Activated T-cell treated with anti-CD3 and anti-CD28 coated beads, Interleukin-2, amount 50 U/mL, for 4 hours (primary cell): ENCODE measurements around the gene RPL19. TPM values are rescaled to one million over a fixed set of nuclear protein-coding genes. Genes with fewer than 3 reads are reported as not detected.

ENCODE experiments used
- ATAC-seq, 2 donors: fragments of 200-7000 bp; cut with Tn5 transposase; one replicate each; pipeline ENCODE4 v1.10.0; 2021
- DNase-seq: peaks from one replicate; pipeline ENCODE4 v3.0.0-alpha.2; 2020
- H3K27me3 Mint-ChIP-seq: one replicate; pipeline ENCODE4 v1.8.0; 2021; ENCODE audit warnings: low read depth, mixed read lengths
- H3K36me3 Mint-ChIP-seq: one replicate; pipeline ENCODE4 v1.8.0; 2022; ENCODE audit warnings: mixed read lengths; ENCODE audit not compliant: insufficient read depth
- H3K4me1 Mint-ChIP-seq: one replicate; pipeline ENCODE4 v1.8.0; 2021; ENCODE audit warnings: low read depth, mixed read lengths
- H3K4me3 Mint-ChIP-seq: one replicate; pipeline ENCODE4 v1.8.0; 2021; ENCODE audit warnings: mild to moderate bottlenecking, moderate library complexity, mixed read lengths
- H3K9me3 Mint-ChIP-seq: one replicate; pipeline ENCODE4 v1.8.0; 2021; ENCODE audit warnings: mixed read lengths
- total RNA-seq, 3 donors: library from RNA; stranded (reverse); gene quantifications; one replicate each; pipeline ENCODE4 v1.2.1, GENCODE V29; 2021

RPL19 gene
- 1,000 to 10,000 TPM; 2,810 to 3,060 (median 2,906) TPM for total RNA-seq

DNA sequence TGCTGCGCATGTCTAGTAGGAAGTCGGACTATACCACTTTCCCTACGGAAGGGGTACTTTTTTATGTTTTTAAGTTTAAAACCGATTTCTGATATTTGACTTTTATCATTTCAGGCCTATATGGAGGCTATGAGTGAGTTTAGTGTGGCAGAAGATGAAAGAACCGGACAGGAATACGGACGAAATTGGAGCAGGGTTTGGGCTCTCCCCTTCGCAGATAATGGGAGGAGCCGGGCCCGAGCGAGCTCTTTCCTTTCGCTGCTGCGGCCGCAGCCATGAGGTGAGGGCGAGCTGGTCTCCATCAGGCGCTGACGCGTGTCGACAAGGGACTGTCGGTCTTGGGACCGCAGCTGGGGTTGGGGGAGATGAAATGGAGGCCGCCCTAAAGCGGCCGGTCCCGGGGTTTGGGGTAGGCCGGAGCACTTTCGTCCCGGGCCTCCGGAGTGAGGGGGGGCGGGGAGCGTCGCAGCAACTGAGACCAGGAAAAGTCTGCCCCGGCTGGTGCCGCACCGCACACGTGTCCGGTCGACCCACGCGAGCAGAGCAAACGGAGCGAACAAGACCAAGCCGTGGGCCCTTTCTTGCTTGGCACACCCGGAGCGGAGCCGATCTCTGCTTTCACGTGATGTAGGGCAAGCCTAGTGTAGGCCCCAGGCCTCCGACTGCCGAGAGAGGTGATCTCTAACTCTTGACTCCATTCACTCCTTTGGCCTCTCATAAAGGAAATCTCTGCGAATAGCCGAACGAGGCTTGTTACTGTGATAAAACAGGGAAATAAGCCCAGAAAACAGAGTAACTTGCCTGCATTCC lies at the start of gene RPL19:
TSS of gene RPL19 (plus strand) at position 214 of the 810 bp plus-strand sequence. CDS start at position 276, 62 bp downstream.
- no peaks in the 10 kb centered on the region for H3K27me3 Mint-ChIP-seq
- peak; percentile 74 for ATAC-seq
- H3K4me1 Mint-ChIP-seq = peaks cover 62% of the 10 kb centered on the region
- peaks cover 45% of the 10 kb centered on the region for H3K36me3 Mint-ChIP-seq
- no peaks in the 10 kb centered on the region for H3K9me3 Mint-ChIP-seq
- peak within 1 kb of the TSS; percentile 99 for H3K4me3 Mint-ChIP-seq
- peak; percentile 77 for DNase-seq

DNA sequence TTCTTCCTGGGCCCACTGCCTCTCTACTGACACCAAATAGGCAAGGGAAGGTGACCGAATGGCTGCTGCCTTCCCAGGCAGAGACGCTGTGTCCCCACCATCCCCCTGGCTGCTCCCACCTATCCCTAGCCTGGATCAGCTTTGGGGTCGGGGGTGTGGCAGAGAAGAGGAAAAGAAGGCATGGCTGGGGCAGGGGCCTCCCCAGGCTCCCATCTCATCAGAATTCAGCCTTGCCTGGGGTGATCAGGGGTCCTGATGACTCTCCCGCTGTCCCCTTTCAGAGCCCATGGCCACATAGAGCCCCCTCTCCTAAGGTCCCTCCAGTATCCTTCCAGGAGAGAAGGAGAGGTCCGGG lies 49.3 kb upstream of the RPL19 start:
- Mint-ChIP-seq H3K4me3 (peak overlapping the region; percentile 75), H3K9me3 (no peaks in the 10 kb centered on the region), H3K4me1 (peaks cover 37% of the 10 kb centered on the region), H3K27me3 (peaks cover 10% of the 10 kb centered on the region), H3K36me3 (peaks cover 1% of the 10 kb centered on the region)
- no peak for DNase-seq
- ATAC-seq = no peak

DNA sequence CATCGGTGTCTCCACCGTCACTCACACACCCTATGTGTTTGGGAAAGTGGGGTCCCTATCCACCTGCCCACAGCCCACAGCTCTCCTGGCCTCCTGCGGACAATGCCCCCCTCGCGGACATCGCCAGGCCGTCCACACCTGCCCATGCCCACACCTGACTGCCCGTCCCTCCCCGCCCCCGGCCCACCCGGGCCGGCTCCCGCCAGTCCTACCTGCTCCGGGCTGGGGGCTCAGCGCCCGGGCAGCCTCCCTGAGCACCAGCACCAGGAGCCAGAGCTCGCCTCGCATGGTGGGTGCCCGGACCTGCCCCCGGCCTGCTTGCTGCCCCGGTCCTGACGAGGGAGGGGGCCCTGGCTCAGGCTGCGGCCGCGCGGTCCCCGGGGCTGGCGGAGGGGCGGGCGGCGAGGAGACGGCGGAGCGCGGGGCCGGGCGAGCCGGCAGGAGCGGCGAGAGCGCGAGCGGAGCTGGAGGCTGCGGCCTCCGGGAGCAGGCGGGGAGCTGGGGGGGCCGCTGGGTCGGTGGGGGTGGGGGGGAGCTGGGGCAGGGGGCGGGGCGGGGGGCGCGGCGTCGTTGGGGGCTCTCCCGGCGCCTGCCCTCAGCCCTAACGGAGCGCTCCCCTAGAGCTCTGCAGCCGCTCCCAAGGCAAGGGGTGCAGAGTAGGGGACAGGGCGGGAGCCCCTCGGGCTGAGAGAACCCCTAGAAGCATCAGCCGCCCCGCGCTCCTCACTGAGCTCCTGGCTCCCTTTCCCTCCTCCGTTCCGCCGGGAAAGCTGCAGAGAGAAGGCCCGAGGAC lies 48.7 kb upstream of the RPL19 start, which contains the start of gene PLXDC1:
TSS of gene PLXDC1 (minus strand) at position 488 of the 793 bp plus-strand sequence. CDS start at position 288, 200 bp downstream.
- ATAC-seq = peak in 1 of 2 donors; percentile 9
- peaks cover 10% of the 10 kb centered on the region for H3K27me3 Mint-ChIP-seq
- peak within 1 kb of the TSS; percentile 92 for H3K4me3 Mint-ChIP-seq
- peaks cover 1% of the 10 kb centered on the region for H3K36me3 Mint-ChIP-seq
- peaks cover 37% of the 10 kb centered on the region for H3K4me1 Mint-ChIP-seq
- no peaks in the 10 kb centered on the region for H3K9me3 Mint-ChIP-seq
- peak; percentile 7 for DNase-seq

DNA sequence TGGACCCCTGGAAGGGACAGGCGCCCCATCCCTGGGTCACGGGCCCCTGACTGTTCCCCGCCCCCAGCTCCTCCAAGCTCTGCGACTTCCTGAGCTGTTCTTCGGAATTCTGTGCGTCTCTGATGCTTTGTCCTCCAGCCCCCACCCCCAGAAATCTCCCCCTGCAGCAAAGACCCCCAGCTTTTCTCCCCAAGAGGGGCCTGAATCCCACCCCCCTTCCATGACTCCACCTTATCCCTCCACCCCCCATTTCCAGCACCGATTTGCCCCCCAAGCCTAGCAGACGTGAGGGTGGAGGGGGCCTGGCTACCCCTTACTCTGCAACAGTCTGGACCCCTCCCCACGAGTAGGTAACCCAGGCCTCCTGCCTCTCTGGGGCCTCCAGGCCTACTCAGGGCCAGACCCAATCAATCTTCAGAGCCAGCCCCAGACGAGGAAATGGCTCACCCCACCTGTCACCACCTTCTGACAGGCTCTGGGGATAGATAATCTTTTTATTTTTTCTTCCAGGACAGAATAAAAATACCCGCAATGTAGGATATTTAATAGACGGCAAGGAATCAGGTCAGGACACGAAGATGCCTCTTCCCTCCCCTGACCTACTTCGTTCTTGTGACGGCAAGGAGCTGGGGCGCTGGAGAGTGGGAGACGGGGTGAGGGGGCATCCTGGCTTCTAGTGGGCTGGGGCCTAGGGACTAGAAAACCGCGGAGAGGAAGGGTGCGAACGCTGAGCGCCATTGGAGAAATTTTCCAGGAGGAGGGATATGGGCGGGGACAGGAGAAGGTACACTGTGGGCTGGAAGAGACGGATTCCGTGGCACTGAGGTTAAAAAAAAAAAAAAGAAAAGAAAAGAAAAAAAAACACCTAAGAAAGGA lies 47.9 kb upstream of the RPL19 start:
- H3K27me3 Mint-ChIP-seq = peaks cover 10% of the 10 kb centered on the region
- peak in 1 of 2 donors; percentile 10 for ATAC-seq

DNA sequence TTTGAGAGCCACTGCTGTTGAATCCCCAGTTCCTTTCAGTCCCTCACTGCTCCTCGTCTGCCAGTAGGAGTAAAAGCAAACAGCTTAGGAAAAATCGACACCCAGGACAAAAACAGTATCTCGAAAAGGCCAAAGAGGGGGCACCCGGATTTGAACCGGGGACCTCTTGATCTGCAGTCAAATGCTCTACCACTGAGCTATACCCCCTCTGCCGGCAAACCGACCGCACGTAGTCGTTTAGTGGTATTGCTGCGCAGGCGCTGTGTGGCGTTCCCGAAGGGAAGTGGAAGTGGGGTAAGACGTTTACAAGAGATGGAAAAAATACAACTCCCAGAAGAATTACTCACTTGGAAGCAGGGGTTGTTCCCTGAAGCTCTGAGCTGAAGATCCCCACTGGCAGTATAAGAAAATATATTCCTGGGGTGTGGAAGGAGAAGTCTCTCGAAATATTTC lies 46.5 kb upstream of the RPL19 start:
- Mint-ChIP-seq H3K4me1 (peaks cover 37% of the 10 kb centered on the region), H3K36me3 (peaks cover 1% of the 10 kb centered on the region), H3K4me3 (peak overlapping the region; percentile 92), H3K27me3 (peaks cover 10% of the 10 kb centered on the region), H3K9me3 (no peaks in the 10 kb centered on the region)
- peak; percentile 95 for DNase-seq
- peak; percentile 56 to 64 for ATAC-seq

More for the DNA sequence above, 47.9 kb upstream of the RPL19 start:
- Mint-ChIP-seq H3K9me3 (no peaks in the 10 kb centered on the region), H3K36me3 (peaks cover 1% of the 10 kb centered on the region), H3K4me1 (peaks cover 37% of the 10 kb centered on the region), H3K4me3 (peak overlapping the region; percentile 92)
- DNase-seq = peak; percentile 20

DNA sequence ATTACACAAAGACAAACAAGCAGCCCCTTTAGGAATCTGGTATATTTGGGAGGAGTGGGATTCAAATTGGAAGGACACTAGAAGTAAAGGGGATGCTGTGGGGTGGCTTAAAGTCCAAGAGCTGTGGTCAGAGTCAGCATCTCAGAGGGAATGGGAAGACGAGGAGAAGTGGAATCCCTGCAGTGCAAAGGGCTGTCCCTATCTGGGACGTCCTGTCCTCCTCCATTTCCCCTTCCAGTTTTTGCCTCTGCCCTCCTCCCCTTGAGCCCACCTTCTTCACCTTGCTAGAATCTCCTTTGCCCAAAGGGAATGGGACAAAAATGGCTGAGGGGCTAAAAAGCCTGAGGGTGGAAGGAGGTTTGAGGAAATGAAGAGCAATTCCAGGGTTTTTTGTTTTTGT lies 44.4 kb upstream of the RPL19 start:
- Mint-ChIP-seq H3K9me3 (no peaks in the 10 kb centered on the region), H3K4me3 (peak overlapping the region; percentile 13), H3K4me1 (peaks cover 23% of the 10 kb centered on the region), H3K27me3 (peaks cover 5% of the 10 kb centered on the region), H3K36me3 (peaks cover 1% of the 10 kb centered on the region)
- no peak for ATAC-seq
- DNase-seq = no peak

DNA sequence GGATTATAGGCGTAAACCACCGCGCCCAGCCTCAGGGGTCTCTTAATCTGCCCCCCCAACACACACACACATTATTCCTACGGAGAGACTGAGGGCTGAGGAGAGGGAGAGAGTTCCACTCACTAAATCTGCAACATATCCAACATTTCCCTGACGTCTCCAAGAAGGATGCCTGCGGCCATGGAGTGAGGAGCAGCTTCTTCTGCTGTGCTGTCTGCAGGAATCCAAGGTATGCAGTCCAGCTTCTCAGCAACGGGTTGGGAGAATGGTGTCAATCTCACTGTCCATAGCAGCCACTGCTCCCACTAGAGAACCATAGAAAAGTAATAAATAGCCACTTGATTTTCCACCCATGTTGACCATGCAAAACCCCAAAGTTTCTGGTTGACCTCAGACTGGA lies 43.6 kb upstream of the RPL19 start:
- ATAC-seq = no peak
- no peak for DNase-seq
- Mint-ChIP-seq H3K4me1 (peaks cover 19% of the 10 kb centered on the region), H3K27me3 (peaks cover 5% of the 10 kb centered on the region), H3K4me3 (peak overlapping the region; percentile 16), H3K9me3 (no peaks in the 10 kb centered on the region), H3K36me3 (peaks cover 1% of the 10 kb centered on the region)

DNA sequence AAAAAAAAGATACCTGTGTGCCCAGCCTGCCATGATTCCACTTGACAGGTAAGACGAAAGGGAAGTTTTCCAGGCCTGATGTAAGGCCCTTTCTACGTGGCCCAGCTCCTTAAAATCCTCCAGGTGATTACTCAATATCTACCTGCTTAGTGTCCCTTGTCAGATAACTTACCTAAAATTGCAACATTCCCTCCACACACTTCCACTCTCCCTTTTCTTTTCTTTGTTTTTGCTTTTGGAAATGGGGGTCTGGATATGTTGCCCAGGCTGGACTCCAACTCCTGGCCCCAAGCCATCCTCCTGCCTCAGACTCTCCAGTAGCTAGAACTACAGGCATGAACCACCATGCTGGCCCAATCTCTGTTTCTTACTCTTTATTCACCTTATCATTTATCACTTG lies 41.5 kb upstream of the RPL19 start:
- peaks cover 1% of the 10 kb centered on the region for H3K36me3 Mint-ChIP-seq
- peaks cover 5% of the 10 kb centered on the region for H3K27me3 Mint-ChIP-seq
- peaks cover 1% of the 10 kb centered on the region for H3K4me1 Mint-ChIP-seq
- no peak overlapping the region for H3K4me3 Mint-ChIP-seq
- H3K9me3 Mint-ChIP-seq = no peaks in the 10 kb centered on the region
- no peak for DNase-seq
- ATAC-seq = no peak

DNA sequence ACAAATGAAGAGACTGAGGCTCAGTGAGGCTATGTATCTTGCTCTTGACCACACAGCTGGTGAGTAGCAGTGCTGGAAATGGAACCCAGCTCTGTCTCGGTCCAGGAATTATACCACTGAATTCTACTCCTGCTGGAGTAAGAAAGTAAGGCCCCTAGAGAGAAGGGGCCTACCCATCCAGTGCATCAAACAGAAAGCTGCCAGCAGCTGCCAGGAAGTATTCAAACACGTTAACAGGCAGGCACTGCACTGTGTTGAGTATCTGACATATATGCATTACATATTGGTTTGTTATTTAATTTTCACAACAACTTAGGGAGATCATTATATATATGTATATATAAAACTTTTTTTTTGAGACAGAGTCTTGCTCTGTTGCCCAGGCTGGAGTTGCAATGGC lies 38.1 kb upstream of the RPL19 start:
- Mint-ChIP-seq H3K27me3 (peaks cover 16% of the 10 kb centered on the region), H3K4me3 (no peak overlapping the region), H3K9me3 (no peaks in the 10 kb centered on the region), H3K36me3 (no peaks in the 10 kb centered on the region), H3K4me1 (peaks cover 10% of the 10 kb centered on the region)
- no peak for DNase-seq
- ATAC-seq = no peak

DNA sequence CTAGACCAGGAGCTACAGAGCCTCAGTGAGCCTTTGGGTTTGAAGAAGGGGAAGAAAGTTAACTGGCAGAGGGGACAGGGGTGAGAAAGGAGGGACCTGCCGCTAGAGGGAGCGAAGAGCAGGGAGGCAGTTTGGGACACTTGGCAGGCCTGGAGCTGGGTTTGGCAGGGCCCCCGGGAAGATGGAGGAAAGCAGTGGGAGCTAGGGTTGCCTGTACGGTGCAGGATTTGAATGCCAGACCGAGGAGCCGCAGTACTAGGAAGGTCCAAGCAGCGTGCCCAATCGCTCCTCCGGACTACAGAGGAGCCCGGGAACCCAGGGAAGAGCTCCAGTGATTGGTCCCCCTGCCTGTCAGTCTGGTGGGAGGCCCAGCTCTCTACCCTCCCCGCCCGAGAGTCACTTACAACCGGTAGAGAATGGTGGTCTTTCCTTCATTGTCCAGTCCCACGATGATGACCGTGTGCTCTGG lies 35.4 kb upstream of the RPL19 start:
- ATAC-seq (peak; percentile 98 to 99), DNase-seq (peak; percentile 66)
- H3K4me1 Mint-ChIP-seq = peaks cover 18% of the 10 kb centered on the region
- H3K27me3 Mint-ChIP-seq = peaks cover 20% of the 10 kb centered on the region
- no peaks in the 10 kb centered on the region for H3K36me3 Mint-ChIP-seq
- H3K4me3 Mint-ChIP-seq = peak overlapping the region; percentile 84
- no peaks in the 10 kb centered on the region for H3K9me3 Mint-ChIP-seq

DNA sequence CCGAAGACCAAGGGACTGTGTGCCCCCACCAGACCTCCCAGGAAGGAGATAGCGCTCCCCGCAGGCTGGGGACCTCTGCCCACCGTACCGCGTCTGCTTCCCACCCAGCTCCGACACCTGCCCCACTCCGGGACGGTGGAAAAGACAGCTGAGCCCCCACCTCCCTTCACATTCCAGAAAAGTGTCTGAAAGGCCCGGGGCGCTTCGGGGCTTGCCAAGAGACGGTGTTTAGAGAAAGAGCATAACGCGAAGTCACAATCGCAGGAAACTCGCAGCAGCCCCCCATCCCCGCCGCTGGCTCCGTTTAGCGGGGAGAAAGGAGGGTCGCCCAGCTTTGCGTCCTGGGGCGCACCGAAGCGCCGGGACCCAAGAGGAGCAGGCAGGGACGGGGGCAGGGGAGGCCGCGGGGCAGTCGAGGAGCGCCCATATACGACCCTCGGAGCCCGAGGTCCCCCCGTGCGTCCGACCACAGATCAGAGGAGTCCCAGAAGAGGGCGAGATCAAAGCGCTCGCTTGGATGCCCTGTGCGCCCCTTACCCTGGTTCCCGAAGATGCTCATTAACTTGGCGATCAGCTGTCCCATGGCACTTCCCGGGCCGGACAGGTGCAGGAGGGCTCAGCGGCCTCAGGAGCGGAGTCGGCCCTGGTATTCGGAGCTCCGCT lies 34.8 kb upstream of the RPL19 start:
- Mint-ChIP-seq H3K4me3 (peak overlapping the region; percentile 84), H3K4me1 (peaks cover 18% of the 10 kb centered on the region), H3K9me3 (no peaks in the 10 kb centered on the region), H3K27me3 (peaks cover 20% of the 10 kb centered on the region), H3K36me3 (no peaks in the 10 kb centered on the region)
- ATAC-seq (peak; percentile 18 to 39), DNase-seq (no peak)

DNA sequence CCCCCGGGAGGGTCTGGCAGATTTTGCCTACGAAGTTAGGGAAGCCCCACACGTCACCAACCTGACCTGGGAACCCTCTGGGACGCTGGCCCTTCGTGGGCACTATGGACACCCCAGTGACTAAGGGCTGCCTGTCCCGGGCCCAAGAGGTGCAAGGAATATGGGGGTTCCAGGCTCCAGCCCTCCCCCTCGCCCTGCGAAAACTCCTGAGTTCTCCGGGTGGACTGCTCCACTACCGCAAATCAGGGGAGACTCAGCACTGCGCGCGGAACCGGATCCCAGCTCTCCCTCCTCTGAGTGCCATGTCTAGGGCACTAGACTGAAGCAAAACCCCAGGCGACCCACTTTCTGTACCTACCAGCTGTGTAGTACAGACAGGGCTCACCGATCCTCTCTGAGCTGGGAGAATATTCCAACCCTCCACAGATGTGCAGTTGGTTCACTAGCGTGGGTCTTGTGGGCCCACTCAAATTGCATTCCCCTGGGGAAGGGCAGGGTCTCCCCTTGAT lies 34.2 kb upstream of the RPL19 start, which contains the start of gene ARL5C:
TSS of gene ARL5C (minus strand) at position 321 of the 509 bp plus-strand sequence. CDS start 401 bp downstream, outside the sequence.
- ATAC-seq (no peak), DNase-seq (no peak)
- peaks cover 18% of the 10 kb centered on the region for H3K4me1 Mint-ChIP-seq
- no peaks in the 10 kb centered on the region for H3K36me3 Mint-ChIP-seq
- H3K4me3 Mint-ChIP-seq = peak within 1 kb of the TSS; percentile 84
- no peaks in the 10 kb centered on the region for H3K9me3 Mint-ChIP-seq
- H3K27me3 Mint-ChIP-seq = peaks cover 20% of the 10 kb centered on the region
